IMR-90 (cell line): ENCODE data around the gene DCAF16.

ENCODE experiments used
- CHD1 ChIP-seq: IDR thresholded peaks from 2 replicates; pipeline ENCODE4 v1.6.1; 2012; ENCODE audit warnings: low read depth, low read length, improper control_type of control experiment
- FOS ChIP-seq: fragments of 150-350 bp; IDR thresholded peaks from 2 replicates; pipeline ENCODE4 v1.6.1; 2016; ENCODE audit warnings: low read depth, low read length
- MAZ ChIP-seq: IDR thresholded peaks from 2 replicates; pipeline ENCODE4 v1.6.1; 2012; ENCODE audit warnings: low read depth, mild to moderate bottlenecking, low read length, improper control_type of control experiment, moderate library complexity, borderline replicate concordance
- MXI1 ChIP-seq: IDR thresholded peaks from 2 replicates; pipeline ENCODE4 v1.6.1; 2012; ENCODE audit warnings: low read depth, mild to moderate bottlenecking, low read length, moderate library complexity, borderline replicate concordance
- NFE2L2 ChIP-seq: fragments of 150-350 bp; IDR thresholded peaks from 2 replicates; pipeline ENCODE4 v1.6.1; 2016; ENCODE audit warnings: low read depth, mild to moderate bottlenecking, low read length
- POLR2A ChIP-seq: IDR thresholded peaks from 2 replicates; pipeline ENCODE4 v1.6.1; 2012; ENCODE audit warnings: mild to moderate bottlenecking, low read depth, low read length
- RAD21 ChIP-seq: IDR thresholded peaks from 2 replicates; pipeline ENCODE4 v1.6.1; 2012; ENCODE audit warnings: low read length, improper control_type of control experiment
- RCOR1 ChIP-seq: IDR thresholded peaks from 2 replicates; pipeline ENCODE4 v1.6.1; 2012; ENCODE audit warnings: mild to moderate bottlenecking, low read length, improper control_type of control experiment; ENCODE audit not compliant: insufficient replicate concordance
- TF ChIP-seq, protein P1 (sequence below): conservative IDR thresholded peaks from 2 replicates; pipeline ENCODE4 v1.5.1; 2012; ENCODE audit warnings: mild to moderate bottlenecking, low read depth, low read length, improper control_type of control experiment

DNA sequence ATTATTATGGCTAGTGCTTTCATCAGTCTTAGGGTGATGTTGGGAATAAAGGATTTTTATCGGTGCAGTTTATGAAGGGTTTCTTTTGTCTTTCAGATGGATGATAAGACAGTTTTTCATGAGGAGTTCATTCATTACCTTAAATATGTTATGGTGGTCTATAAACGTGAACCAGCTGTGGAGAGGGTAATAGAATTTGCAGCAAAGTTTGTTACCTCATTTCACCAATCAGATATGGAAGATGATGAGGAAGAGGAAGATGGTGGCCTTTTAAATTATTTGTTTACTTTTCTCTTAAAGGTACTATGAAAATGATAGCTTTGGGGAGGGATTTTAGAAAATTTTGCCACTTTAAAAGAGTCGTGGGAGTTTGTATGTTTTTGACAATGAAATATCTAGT lies 1.6 kb upstream of the DCAF16 start:
- TF ChIP-seq, protein P1, sequence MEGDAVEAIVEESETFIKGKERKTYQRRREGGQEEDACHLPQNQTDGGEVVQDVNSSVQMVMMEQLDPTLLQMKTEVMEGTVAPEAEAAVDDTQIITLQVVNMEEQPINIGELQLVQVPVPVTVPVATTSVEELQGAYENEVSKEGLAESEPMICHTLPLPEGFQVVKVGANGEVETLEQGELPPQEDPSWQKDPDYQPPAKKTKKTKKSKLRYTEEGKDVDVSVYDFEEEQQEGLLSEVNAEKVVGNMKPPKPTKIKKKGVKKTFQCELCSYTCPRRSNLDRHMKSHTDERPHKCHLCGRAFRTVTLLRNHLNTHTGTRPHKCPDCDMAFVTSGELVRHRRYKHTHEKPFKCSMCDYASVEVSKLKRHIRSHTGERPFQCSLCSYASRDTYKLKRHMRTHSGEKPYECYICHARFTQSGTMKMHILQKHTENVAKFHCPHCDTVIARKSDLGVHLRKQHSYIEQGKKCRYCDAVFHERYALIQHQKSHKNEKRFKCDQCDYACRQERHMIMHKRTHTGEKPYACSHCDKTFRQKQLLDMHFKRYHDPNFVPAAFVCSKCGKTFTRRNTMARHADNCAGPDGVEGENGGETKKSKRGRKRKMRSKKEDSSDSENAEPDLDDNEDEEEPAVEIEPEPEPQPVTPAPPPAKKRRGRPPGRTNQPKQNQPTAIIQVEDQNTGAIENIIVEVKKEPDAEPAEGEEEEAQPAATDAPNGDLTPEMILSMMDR, result no peak
- no peak for TF ChIP-seq FOS
- no peak for TF ChIP-seq POLR2A
- no peak for TF ChIP-seq RAD21
- no peak for TF ChIP-seq CHD1
- TF ChIP-seq RCOR1, result no peak
- TF ChIP-seq MXI1, result no peak
- no peak for TF ChIP-seq MAZ
- no peak for TF ChIP-seq NFE2L2
